ENCODE results near the gene ZDHHC13. TPM values are rescaled to one million over a fixed set of nuclear protein-coding genes. Genes with fewer than 3 reads are reported as not detected.
A peak's percentile ranks its signal among the peaks of the same experiment; 100 is the strongest.

The ZDHHC13 gene
- total RNA-seq, 2 donors from 2014 or later = 12.2 to 12.3 TPM

DNA sequence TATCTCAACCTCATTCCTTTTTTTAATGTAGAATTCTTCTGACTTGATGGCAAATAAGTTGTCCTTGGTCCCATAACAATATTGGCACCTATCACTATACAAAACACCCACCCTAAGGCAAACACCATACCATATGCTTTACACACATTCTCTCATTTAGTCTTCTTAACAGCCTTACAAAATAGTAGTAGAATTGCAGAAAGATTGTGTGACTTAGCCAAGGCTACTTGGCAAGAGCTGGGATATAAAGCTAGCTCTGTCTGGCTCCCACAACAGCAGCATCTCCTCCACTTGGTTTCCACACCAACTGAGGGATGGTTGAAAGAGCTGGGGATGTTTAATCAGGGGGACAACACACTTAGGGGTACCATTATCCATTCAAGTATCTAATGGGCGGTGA, 9.8 kb upstream of the ZDHHC13 start:
- H3K27ac ChIP-seq = no peak overlapping the region
- no peaks in the 10 kb centered on the region for H3K27me3 ChIP-seq (replicated peaks; ENCODE audit: insufficient read depth)
- intact Hi-C loops (cut with DNase I) = no loop called here
- no peak for DNase-seq (ENCODE audit: low spot score)
- no peak overlapping the region for H3K4me3 ChIP-seq
- H3K9me3 ChIP-seq = no peaks in the 10 kb centered on the region
- 100% methylated on average over 1 of the region's 1 CpG for WGBS
- no peak for TF ChIP-seq CTCF (IDR thresholded peaks at IDR 0.05)
- TF ChIP-seq POLR2AphosphoS5 (IDR thresholded peaks at IDR 0.05) = no peak
- no peak for TF ChIP-seq POLR2A (IDR thresholded peaks at IDR 0.05)
- H3K36me3 ChIP-seq = no peaks in the 10 kb centered on the region
- H3K4me1 ChIP-seq (replicated peaks) = no peaks in the 10 kb centered on the region

GRCh38 chr11:19110295-19110694, 6.7 kb upstream of the ZDHHC13 start:
- intact Hi-C loops (cut with DNase I) = no loop called here
- no peaks in the 10 kb centered on the region for H3K27me3 ChIP-seq (replicated peaks; ENCODE audit: insufficient read depth)
- H3K4me3 ChIP-seq = no peak overlapping the region
- TF ChIP-seq POLR2A (IDR thresholded peaks at IDR 0.05) (no peak), POLR2AphosphoS5 (IDR thresholded peaks at IDR 0.05) (no peak), CTCF (IDR thresholded peaks at IDR 0.05) (no peak)
- H3K9me3 ChIP-seq = no peaks in the 10 kb centered on the region
- WGBS = 74% methylated on average over 3 of the region's 3 CpGs
- H3K27ac ChIP-seq = no peak overlapping the region
- no peak for DNase-seq (ENCODE audit: low spot score)
- no peaks in the 10 kb centered on the region for H3K36me3 ChIP-seq
- H3K4me1 ChIP-seq (replicated peaks) = no peaks in the 10 kb centered on the region

GRCh38 chr11:19111809-19112208, 5.2 kb upstream of the ZDHHC13 start:
- Histone ChIP-seq H3K27ac (no peak overlapping the region), H3K36me3 (no peaks in the 10 kb centered on the region), H3K4me3 (no peak overlapping the region), H3K27me3 (replicated peaks; ENCODE audit: insufficient read depth) (no peaks in the 10 kb centered on the region), H3K9me3 (no peaks in the 10 kb centered on the region), H3K4me1 (replicated peaks) (no peaks in the 10 kb centered on the region)
- intact Hi-C loops (cut with DNase I) = no loop called here
- no peak for TF ChIP-seq POLR2A (IDR thresholded peaks at IDR 0.05)
- no peak for TF ChIP-seq POLR2AphosphoS5 (IDR thresholded peaks at IDR 0.05)
- DNase-seq (ENCODE audit: low spot score) = no peak

DNA sequence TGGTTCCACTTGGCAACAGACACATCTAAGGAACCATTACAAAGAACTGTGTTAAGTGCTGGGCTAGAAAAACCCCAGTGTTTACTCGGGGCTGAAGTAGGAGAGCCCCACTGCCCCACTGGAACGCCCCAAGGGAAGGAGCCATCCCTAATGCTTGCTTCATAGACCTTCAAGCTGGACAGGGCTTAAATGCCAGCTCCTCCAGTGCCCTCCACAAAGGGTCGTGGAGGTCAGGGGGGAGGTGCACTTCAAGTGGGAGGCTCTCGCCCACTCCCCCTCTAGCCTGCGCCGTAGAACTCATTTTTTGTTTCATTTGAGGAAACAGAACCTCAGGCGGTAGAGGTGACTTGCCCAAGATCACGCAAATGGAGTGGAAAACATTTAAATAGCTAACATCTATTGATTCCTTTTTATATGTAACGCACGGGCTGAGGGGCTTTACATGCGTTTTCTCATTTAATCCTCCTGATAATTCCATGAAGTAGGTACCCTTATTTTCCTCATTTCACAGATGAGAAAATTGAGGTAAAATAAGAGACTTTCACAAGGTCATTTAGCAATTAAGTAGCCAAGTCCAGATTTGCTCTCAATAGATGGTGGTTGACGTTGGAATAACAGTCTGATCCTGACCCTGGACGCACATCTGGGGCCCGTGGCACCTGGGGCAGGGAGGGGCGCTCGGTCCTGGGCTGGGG, 545 bp upstream of the ZDHHC13 start:
- H3K27ac ChIP-seq = peak overlapping the region; percentile 68 to 82
- H3K4me3 ChIP-seq = peak overlapping the region; percentile 82 to 90
- no peak for DNase-seq (ENCODE audit: low spot score)
- no peaks in the 10 kb centered on the region for H3K4me1 ChIP-seq (replicated peaks)
- TF ChIP-seq CTCF (IDR thresholded peaks at IDR 0.05) (no peak), POLR2A (IDR thresholded peaks at IDR 0.05) (no peak), POLR2AphosphoS5 (IDR thresholded peaks at IDR 0.05) (no peak)
- H3K9me3 ChIP-seq = no peaks in the 10 kb centered on the region
- 37% methylated on average over 16 of the region's 16 CpGs for WGBS
- no peaks in the 10 kb centered on the region for H3K36me3 ChIP-seq
- intact Hi-C loops (cut with DNase I) = no loop called here
- no peaks in the 10 kb centered on the region for H3K27me3 ChIP-seq (replicated peaks; ENCODE audit: insufficient read depth)

GRCh38 chr11:19117760-19118097, 761 bp downstream of the ZDHHC13 start:
- H3K27me3 ChIP-seq (replicated peaks; ENCODE audit: insufficient read depth) = no peaks in the 10 kb centered on the region
- TF ChIP-seq POLR2AphosphoS5 (IDR thresholded peaks at IDR 0.05) (no peak), CTCF (IDR thresholded peaks at IDR 0.05) (no peak), POLR2A (IDR thresholded peaks at IDR 0.05) (no peak)
- no peak for DNase-seq (ENCODE audit: low spot score)
- no peaks in the 10 kb centered on the region for H3K36me3 ChIP-seq
- H3K4me1 ChIP-seq (replicated peaks) = no peaks in the 10 kb centered on the region
- no peaks in the 10 kb centered on the region for H3K9me3 ChIP-seq
- 11% methylated on average over 7 of the region's 7 CpGs for WGBS
- peak overlapping the region; percentile 82 to 90 for H3K4me3 ChIP-seq
- peak overlapping the region; percentile 68 to 82 for H3K27ac ChIP-seq
- intact Hi-C loops (cut with DNase I) = no loop called here

Measured in prostate gland (tissue), 2 donors.